GM21786 (cell line): Measurements from ENCODE around the gene GABBR1.

ENCODE experiments used
- ATAC-seq: cut with Tn5 transposase; IDR thresholded peaks from one replicate; pipeline ENCODE4 v1.9.1; 2021; ENCODE audit not compliant: unreplicated experiment

Gene GABBR1

DNA sequence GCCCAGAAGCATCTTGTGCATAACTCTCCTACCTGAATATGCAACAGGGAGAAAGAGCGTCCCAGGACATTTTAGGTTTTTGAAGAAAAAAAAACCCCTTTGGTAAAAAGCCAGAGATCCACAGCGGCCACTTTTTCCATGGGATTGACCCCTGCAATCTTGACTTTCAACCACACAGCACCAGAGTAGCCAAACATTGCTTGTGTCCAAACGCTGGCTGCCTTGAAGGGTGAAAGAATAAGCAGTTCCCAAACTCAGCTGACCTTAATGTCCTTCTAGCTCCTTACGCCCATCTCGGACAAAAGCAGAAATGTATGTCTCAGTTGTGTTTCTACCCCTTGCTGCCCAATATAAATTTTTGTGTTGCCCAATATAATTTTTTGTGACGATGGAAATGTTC lies 22.7 kb upstream of the GABBR1 start:
- no peak for ATAC-seq

GRCh38 chr6:29653452-29654038 lies 20.6 kb upstream of the GABBR1 start:
- no peak for ATAC-seq

GRCh38 chr6:29652198-29652584 lies 19.2 kb upstream of the GABBR1 start:
- no peak for ATAC-seq

- no peak for ATAC-seq
Observed at GRCh38 chr6:29651413-29652197, 18.6 kb upstream of the GABBR1 start.

GRCh38 chr6:29649701-29650673 lies 17.0 kb upstream of the GABBR1 start:
- ATAC-seq = peak; percentile 92

- ATAC-seq = no peak
Observed at GRCh38 chr6:29647927-29648642, 15.1 kb upstream of the GABBR1 start.

- ATAC-seq = no peak
Observed at GRCh38 chr6:29641430-29642148, 8.6 kb upstream of the GABBR1 start.

GRCh38 chr6:29637247-29637646 lies 4.3 kb upstream of the GABBR1 start:
- no peak for ATAC-seq

- ATAC-seq = no peak
Observed at GRCh38 chr6:29633534-29633905, 537 bp upstream of the GABBR1 start.

DNA sequence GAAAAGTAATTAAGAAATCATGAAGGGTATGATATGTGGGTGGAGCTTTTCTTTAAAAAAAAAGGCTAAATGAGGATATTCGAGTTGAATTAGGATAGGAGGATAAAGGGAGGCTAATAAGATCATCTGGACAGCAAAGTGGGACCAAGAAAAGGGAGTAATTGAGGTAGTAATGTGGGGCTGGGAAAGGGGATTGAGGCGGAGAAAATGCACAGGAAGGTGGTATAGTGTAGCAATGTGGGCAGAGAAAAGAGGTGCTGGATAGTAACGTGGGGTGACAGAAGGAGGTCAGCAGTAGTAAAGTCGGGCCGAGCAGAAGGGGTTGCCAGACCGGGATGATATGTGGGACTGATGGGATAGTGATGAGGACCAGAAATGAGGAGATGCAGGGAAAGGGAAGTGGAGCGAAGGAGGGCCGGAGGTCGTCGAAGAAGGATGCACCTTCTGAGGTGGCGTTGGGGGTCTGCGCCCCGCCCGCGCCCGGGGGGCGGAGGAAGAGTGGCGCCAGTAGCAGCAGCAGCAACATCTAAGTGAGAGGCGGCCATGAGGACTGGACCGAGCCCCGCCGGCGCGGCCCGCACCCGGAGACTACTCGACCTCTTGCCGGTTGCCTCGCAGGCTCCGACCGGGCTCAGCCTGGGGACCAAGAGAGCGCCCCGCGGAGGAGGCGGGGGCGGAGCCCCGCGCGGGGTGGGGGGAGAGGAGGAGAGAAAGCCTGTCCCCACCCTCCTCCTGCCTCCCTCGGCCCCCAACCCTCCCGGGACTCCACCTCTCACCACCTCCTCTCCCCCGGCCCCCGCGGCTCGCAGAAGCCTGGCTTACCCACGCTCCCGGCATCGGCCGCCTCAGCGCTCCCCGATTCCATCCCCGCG lies 887 bp downstream of the GABBR1 start:
- no peak for ATAC-seq

DNA sequence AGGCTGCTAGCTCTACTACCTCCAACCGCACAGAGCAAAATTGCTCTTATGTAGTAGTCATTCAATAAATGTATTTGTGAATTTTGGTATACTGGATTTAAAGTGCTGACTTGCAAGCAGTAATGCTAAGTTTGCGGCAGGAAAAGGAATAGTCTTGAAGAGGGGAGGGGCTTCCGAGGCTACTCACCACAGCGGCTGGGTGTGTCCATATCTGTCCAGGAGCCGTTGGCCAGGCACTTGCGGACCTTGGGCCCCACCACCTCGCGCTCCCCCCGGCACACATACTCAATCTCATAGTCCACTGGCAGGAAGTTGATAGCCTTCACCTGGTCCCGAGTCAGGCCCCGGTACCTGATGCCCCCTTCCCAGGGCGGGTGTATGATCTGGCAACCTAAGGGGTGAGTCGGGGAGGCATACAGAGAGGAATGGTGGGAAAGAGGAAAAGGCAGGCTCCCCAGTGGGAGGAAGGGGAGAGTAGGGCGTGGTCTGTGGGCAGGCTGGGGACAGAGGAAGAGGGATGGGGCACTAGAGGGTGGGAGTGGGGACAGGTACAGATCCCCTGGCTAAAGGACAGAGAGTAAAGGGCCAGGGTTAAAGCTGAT lies 1.7 kb downstream of the GABBR1 start:
- ATAC-seq = no peak

GRCh38 chr6:29630315-29630714 lies 2.7 kb downstream of the GABBR1 start:
- no peak for ATAC-seq

- no peak for ATAC-seq
Observed at GRCh38 chr6:29629571-29629970, 3.4 kb downstream of the GABBR1 start.

DNA sequence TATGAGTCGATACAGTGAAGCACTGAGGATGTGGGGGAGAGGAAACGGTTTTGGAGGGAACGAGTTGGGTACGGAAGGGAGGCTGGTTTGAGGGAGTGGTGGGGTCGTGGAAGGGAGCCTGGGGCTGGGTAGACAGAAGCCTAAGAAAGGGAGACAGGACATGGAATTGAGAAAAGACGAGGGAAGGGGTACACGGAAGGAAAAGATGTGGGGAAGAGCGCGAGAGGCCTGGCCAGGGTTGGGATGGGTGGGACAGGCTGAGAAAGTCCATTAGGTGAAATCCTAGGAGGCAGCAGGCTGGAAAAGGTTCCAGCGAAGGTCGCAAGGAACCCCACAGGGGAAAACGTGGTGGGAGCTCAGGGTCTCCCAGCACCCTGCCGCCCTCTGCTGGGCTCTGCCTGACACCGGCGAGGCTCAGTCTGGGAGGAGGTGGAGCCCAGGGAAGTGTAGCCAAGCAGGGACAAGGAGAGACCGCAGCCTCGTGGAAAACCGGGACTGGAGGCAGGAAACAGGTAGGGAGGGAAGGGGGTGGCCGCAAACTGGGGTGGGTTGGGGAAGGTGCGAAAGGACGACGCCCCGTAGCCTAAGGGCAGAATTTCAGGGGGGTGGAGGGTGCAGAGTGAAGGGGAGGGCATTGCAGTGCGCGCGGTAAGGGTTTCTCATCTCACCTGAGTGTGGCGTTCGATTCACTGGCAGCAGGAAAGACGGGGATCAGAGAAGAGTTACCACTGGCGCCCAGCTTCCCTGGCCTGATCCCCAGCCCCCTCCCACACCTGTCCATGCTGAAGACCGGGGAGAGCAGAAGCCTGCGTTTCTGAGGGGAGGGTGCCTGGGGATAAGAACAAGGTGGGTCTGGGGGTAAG lies 4.3 kb downstream of the GABBR1 start:
- ATAC-seq = no peak

DNA sequence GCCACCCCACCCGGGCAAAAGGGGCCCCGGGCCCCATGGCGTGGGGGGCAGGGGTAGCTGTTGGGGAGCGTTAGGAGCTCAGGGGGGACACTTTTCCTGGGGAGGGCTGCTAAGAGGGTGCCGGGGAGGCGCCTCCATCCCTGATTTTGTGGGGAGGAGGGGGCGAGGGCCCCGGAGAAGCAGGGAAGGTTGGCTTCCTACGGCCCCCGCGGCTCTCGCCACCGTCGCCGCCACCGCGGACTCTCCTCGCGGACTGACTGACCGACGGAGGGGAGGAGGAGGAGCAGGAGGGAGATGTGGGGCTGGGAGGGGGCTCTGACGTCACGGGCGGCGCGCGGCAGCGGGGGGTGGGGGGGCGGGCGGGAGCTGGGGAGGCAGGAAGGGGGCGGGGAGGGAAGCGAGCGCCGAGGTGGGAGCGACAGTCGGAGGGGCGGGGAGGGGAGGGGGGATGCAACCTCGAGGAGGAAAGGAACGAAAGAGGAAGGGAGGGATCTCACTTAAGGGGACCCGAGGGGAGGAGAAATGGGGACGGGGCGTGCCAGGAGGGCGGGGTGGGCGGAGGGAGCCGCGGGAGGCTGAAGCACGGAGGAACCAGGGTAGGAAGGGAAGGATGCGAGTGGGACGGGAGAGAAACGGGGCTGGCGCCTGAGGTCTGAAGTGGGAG lies 5.1 kb downstream of the GABBR1 start:
- ATAC-seq = no peak

DNA sequence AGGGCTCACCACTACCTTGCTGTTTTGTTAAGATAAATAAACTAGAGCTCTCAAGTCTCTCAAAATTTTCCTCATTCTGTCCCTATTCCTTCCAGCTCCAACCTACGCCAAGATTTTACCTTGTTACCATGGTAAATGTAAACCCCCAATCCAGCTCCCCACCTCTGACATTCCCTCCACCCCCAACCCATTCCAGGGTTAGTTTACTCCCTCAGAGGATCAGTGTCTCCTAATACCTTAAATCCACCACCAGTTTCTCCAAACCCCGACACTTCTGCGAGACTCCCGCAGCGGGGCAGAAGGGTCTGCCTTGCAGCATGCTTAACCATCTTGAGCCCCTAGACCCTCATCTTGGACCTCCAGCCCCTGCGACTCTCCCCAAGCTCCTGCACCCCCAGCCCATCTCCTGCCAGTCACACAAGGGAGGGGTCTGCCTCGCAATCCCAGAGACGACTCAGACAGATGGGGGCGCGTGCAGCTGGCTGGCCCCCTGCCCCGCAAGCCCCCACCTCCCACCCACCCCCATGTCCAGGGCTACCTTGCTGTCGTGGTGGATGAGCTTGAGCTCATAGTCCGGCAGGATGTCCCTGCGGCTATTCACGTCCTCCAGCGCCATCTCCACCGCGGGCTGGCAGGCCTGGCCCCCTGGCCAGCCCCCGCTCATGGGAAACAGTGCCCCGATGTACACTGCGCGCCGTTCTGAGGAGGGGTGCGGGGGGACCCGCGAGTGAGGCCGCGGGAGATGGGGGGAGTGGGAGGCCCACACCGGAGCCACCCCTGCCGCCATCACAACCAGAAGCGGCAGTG lies 5.8 kb downstream of the GABBR1 start:
- no peak for ATAC-seq
